K562 (cell line): ENCODE measurements around the gene CNIH4.

Source experiments
- JUNB ChIP-seq: fragments of 450-650 bp; formaldehyde crosslinking; conservative IDR thresholded peaks from 2 replicates; pipeline ENCODE4 v1.4.0; 2020; ENCODE audit warnings: mild to moderate bottlenecking
- NR2F6 ChIP-seq: fragments of 450-650 bp; formaldehyde crosslinking; IDR thresholded peaks from 2 replicates; pipeline ENCODE4 v1.4.0; 2020; ENCODE audit warnings: mild to moderate bottlenecking
- SIX5 ChIP-seq, 2 experiments: IDR thresholded peaks; 2 replicates each; pipeline ENCODE4 v1.6.1; 2011; ENCODE audit warnings: low read length in 2 of 2, borderline replicate concordance in 1 of 2, low read depth in 1 of 2, mild to moderate bottlenecking in 1 of 2, moderate library complexity in 1 of 2; ENCODE audit not compliant: insufficient read depth in 1 of 2
- TARDBP ChIP-seq: fragments of 450-650 bp; IDR thresholded peaks from 2 replicates; pipeline ENCODE4 v1.6.1; 2016
- ZFX ChIP-seq: sonication (generic); formaldehyde crosslinking; IDR thresholded peaks from 2 replicates; pipeline ENCODE4 v1.8.0; 2022; ENCODE audit warnings: mild to moderate bottlenecking, missing genetic modification reagents, moderate library complexity
- TF ChIP-seq, protein P1 (sequence below): sonication (generic); formaldehyde crosslinking; IDR thresholded peaks from 2 replicates; pipeline ENCODE4 v1.8.0; 2023; ENCODE audit warnings: mild to moderate bottlenecking, missing genetic modification reagents

DNA sequence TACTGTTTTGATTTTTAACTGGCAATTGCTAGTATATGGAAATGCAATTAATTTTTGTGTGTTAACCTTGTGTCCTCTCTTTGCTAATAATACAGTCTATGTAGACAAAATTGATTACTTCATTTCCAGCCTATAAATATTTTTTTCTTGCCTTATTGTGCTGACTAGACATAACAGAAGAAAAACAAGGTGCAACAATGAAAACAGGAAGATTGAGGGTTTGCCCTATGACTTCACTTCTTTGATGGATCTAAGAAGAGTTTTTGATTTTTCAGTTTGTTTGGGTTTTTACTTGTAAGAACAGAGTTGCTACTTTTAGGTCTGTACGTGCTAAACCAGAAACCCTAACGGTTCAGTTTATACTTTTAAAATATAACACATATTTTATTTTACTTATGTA, 8.5 kb upstream of the CNIH4 start:
- TF ChIP-seq ZFX (no peak), NR2F6 (CRISPR knock-in tag) (no peak), TARDBP (no peak), SIX5 (IDR thresholded peaks at IDR 0.05; ENCODE audit: borderline replicate concordance in 1 of 2, insufficient read depth in 1 of 2, low read depth in 1 of 2, low read length in 2 of 2) (no peak), JUNB (no peak)
- TF ChIP-seq, protein P1, sequence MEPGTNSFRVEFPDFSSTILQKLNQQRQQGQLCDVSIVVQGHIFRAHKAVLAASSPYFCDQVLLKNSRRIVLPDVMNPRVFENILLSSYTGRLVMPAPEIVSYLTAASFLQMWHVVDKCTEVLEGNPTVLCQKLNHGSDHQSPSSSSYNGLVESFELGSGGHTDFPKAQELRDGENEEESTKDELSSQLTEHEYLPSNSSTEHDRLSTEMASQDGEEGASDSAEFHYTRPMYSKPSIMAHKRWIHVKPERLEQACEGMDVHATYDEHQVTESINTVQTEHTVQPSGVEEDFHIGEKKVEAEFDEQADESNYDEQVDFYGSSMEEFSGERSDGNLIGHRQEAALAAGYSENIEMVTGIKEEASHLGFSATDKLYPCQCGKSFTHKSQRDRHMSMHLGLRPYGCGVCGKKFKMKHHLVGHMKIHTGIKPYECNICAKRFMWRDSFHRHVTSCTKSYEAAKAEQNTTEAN (CRISPR knock-in tag) = no peak
